IPS DF 4.7 (cell line): ENCODE measurements around the gene DUOXA1.
"Not testable (repeated sequence)": the region's sequence is repeated elsewhere in the genome, so short reads cannot be mapped to it uniquely, and the experiment has no call there.

ENCODE experiments used
- DNase-seq: peaks from one replicate; pipeline ENCODE4 v3.0.0-alpha.2; 2013; ENCODE audit warnings: low spot score; ENCODE audit errors: extremely low read depth

The DUOXA1 gene

GRCh38 chr15:45114076-45114750 is 15.5 kb downstream of the DUOXA1 start, which contains the start of the genes DUOX2 and DUOXA2:
Gene DUOX2, minus strand, starts transcription at chr15:45114172. Its CDS starts 761 bp downstream, at chr15:45113411.
Gene DUOXA2, plus strand, starts transcription at chr15:45114326. Its CDS starts 280 bp downstream, at chr15:45114606.
- DNase-seq: no peak

- DNase-seq: no peak
Observed at GRCh38 chr15:45113380-45113990, 16.2 kb downstream of the DUOXA1 start.

GRCh38 chr15:45112591-45113379 is 16.9 kb downstream of the DUOXA1 start:
- no peak for DNase-seq

- DNase-seq: no peak
Observed at GRCh38 chr15:45112143-45112590, 17.5 kb downstream of the DUOXA1 start.

GRCh38 chr15:45111390-45112142 is 18.1 kb downstream of the DUOXA1 start:
- DNase-seq: no peak

- DNase-seq: no peak
Observed at GRCh38 chr15:45110256-45110820, 19.3 kb downstream of the DUOXA1 start.

- DNase-seq: no peak
Observed at GRCh38 chr15:45107941-45108630, 21.6 kb downstream of the DUOXA1 start.

- no peak for DNase-seq
Observed at GRCh38 chr15:45106002-45106790, 23.5 kb downstream of the DUOXA1 start.

GRCh38 chr15:45105586-45105985 is 24.1 kb downstream of the DUOXA1 start:
- no peak for DNase-seq

- DNase-seq: not testable (repeated sequence)
Observed at GRCh38 chr15:45104170-45104569, 25.5 kb downstream of the DUOXA1 start.

GRCh38 chr15:45102226-45102625 is 27.5 kb downstream of the DUOXA1 start:
- no peak for DNase-seq

GRCh38 chr15:45101749-45102148 is 27.9 kb downstream of the DUOXA1 start:
- DNase-seq: no peak

GRCh38 chr15:45100884-45101625 is 28.6 kb downstream of the DUOXA1 start:
- no peak for DNase-seq

- no peak for DNase-seq
Observed at GRCh38 chr15:45099549-45100165, 30.0 kb downstream of the DUOXA1 start.

- DNase-seq: no peak
Observed at GRCh38 chr15:45097466-45097865, 32.2 kb downstream of the DUOXA1 start.

GRCh38 chr15:45095661-45096060 is 34.0 kb downstream of the DUOXA1 start:
- no peak for DNase-seq

- no peak for DNase-seq
Observed at GRCh38 chr15:45094358-45094730, 35.3 kb downstream of the DUOXA1 start.

- no peak for DNase-seq
Observed at GRCh38 chr15:45093622-45094357, 35.9 kb downstream of the DUOXA1 start.
